ENCODE results near the gene SEM1.
"Not testable (repeated sequence)": the region's sequence is repeated elsewhere in the genome, so short reads cannot be mapped to it uniquely, and the experiment has no call there.

SEM1 gene

DNA sequence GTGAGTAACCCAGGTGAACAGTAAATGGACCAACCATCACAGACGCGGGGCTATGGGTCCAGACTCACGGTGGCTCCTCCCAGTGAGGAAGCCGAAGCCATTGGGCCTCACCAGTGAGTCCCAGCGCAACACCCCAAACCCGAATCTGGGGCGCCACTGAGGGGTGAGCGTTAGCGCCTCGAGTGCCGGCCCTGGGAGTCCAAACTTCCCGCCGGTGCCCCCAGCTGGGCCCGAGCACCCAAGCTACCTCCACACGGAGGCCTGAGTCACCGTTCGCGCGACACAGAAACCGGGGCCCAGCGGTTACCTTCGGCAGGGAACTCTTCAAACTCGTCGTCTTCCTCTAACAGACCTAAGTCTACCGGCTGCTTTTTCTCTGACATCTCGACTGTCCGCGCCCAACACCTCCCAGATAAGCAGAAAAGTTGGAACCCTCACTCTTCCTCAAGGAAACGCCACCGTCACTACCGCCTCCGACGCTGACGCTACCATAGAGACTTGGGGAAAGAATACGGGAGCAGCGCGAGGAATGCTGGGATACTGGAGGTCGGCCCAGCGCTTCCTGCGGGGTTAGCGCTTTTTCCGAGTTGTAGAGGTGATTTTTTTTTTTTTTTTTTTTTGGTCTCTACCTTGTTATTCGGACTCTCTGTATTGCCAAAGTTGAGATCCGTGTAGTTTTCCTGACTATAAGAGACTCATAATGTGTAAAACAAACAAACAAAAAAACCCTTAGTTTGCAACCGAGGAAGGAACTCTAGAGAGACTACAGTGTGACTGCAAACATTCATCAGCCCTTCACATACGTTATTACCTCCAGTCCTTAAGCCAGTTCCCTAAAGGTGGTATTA is at the start of gene SEM1:
TSS of gene SEM1 (minus strand) at position 466 of the 848 bp plus-strand sequence. CDS start at position 383, 83 bp downstream.
- peak; percentile 68 for DNase-seq

GRCh38 chr7:96757880-96758279 is 48.2 kb upstream of the SEM1 start:
- not testable (repeated sequence) for DNase-seq

- DNase-seq = no peak
These were observed 37.8 kb upstream of the SEM1 start for GRCh38 chr7:96747418-96747940.

GRCh38 chr7:96740130-96740529 is 30.5 kb upstream of the SEM1 start:
- DNase-seq = no peak

DNA sequence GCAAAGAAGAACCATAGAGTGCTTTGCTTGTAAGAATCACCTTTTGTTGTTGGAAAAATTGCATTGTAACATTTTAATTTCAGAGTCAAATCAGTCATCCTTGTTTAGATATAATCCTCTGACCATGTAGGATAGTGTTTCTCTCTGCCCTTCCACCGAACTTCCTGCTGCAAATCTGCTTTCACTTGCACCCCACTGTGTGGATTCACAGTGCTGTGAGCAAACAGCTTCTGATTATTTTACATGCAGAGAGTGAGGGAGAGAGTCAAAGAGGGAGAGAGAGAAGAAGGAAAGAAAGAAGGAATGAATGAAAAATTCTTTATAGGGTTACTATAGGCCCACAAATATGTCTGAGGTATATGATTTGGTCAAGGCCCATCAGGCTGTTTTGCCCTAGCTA is 30.0 kb upstream of the SEM1 start:
- DNase-seq = no peak

GRCh38 chr7:96739167-96739566 is 29.5 kb upstream of the SEM1 start:
- DNase-seq = no peak

DNA sequence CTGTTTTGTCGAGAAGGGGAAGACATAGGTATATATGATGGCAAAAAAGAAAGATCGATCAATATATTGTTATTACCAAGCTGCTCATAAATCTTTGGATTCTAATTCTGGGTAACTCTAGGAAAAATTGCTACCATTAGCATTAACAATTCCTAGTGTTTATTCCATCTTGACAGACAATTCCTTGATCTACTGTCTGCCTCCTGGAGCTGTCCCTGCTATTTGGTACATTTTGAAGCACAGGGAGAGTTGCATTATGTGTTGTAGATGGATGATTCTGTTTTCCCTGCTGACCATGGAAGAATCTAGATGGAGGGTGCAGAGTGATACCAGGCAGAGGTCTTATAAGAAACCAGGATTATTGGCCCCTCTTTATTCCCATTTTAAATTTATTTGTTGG is 29.1 kb upstream of the SEM1 start:
- no peak for DNase-seq

- no peak for DNase-seq
These were observed 28.0 kb upstream of the SEM1 start for GRCh38 chr7:96737545-96738050.

- DNase-seq = no peak
These were observed 24.7 kb upstream of the SEM1 start for GRCh38 chr7:96734343-96734742.

DNA sequence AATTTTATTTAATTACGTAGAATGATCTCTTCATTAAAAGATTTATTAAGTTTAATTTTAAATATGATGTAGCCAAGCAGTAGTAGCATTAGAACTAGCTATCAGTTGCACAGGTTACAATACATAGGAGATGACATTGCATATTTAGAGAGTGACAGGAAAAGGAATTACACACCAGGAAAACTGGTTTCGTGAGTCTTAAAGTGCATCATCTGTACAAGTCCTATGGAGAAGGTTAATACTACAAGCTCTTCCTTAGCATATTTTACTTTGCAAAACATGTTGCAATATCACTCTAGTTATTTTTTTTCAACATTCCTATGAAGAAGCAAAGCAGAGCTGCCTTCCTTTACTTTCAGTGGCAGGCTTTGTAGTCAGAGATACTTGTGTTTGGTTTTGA is 20.2 kb upstream of the SEM1 start:
- DNase-seq = no peak

DNA sequence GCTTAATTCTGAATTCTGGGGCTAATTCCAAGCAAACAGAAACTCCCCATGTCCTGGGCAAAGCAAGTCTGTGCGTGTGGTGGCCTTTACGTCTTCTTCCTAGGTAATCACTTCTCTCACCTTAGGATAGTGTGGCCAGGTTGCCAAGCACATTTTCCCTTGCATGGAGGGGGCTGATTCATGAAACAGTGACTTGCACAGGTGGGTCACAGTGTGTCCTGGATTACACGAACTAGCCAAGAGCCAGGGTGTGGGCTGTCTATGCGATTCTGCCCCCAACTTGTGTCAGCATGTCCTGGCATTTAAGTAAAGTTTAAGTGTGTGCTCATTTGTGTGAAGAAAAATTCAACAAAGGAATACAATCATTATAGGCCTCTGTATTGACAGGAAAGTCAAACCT is 18.5 kb upstream of the SEM1 start:
- DNase-seq = no peak

DNA sequence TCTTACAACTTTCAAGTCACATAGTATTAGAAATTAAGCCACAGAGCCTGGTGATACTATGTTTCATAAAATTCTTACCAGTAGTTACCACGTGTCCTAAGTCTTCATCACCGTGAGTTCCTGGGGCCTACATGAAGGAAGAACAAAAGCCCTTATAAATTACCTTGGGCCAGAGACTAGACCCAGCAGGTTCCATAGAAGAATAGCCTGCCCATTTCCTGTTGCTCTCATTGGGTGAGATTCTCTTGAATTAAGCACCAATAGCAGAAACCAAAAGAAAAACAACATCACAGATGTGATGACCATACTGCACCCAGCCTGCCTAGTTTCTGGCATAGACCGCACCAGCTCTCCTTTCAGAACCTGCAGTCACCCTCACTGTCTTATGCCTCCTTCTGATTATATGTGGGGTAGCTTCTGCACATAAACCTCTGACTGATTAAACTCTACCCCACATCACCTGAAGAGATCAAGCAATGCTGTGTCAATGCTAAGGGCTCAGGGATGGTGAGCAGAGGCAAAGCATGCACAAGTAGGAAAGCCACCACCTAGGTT is 18.0 kb upstream of the SEM1 start:
- DNase-seq = no peak

DNA sequence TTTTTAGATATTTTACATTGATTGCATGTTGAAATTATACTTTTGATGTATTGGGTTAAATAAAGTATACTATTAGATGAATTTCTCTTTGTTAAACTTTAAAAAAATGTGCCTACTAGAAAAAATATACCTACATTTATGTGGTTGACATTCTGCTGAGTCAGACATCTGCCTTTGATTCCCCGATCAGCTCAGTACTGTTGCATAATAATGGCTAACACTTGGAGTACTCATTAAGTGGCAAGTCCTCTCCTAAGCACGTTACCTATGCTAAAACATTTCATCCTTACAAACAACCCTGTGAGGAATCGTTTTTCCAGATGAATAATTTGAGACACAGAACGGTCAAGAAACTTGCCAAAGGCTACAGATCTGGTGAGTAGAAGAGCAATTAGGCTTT is 14.0 kb upstream of the SEM1 start:
- no peak for DNase-seq

DNA sequence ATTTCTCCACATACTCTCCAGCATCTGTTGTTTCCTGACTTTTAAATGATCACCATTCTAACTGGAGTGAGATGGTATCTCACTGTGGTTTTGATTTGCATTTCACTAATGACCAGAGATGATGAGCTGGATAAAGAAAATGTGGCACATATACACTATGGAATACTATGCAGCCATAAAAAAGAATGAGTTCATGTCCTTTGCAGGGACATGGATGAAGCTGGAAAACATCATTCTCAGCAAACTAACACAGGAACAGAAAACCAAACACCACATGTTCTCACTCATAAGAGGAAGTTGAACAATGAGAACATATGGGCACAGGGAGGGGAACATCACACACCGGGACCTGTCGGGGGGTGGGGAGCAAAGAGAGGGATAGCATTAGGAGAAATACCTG is 13.3 kb upstream of the SEM1 start:
- not testable (repeated sequence) for DNase-seq

- DNase-seq = no peak
These were observed 11.2 kb upstream of the SEM1 start for GRCh38 chr7:96720843-96721242.

GRCh38 chr7:96719164-96719563 is 9.5 kb upstream of the SEM1 start:
- no peak for DNase-seq

GRCh38 chr7:96718107-96719003 is 8.7 kb upstream of the SEM1 start:
- no peak for DNase-seq

GRCh38 chr7:96713037-96713436 is 3.4 kb upstream of the SEM1 start:
- DNase-seq = no peak

GRCh38 chr7:96710544-96710943 is 898 bp upstream of the SEM1 start:
- no peak for DNase-seq

GRCh38 chr7:96708872-96709271 is 774 bp downstream of the SEM1 start:
- DNase-seq = no peak

DNA sequence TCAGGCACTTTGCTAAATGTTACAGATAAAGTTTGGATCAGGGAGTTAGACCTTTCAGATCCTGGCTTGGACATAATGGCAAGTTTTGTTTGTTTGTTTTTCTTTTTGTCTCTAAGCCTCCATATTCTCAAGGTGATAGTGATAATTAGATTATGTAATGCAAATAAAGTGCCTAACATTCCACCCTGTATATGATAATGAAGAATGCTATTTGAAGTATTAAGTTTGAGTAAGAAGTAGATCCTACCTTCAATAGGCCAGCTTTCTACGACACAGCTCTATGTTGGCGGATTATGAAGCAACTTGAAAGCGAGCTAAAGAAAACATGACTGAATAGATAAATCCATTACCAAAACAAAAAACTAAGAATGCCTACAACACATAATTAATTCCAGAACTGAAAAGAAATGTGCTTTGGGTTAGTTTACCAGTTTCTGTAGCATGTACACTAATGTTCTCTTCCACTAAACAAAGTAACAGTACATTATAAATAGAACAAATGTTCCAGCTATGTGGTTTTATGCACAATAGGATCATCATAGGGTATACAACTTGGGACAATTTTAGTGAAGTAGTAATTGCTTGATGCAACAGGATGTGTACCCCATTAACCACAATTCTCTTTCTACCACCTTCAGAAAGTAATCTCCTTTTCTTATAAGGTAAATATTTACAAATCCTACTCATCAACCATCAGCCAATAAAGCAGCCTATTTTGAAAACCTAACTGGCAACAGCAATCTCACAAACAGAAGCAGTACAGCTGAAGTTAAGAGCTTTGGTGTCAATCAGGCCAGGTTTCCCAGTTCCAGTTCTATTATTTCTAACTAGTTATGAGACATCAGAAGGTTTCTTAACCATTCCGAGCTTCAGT is 1.5 kb downstream of the SEM1 start:
- DNase-seq = no peak

DNA sequence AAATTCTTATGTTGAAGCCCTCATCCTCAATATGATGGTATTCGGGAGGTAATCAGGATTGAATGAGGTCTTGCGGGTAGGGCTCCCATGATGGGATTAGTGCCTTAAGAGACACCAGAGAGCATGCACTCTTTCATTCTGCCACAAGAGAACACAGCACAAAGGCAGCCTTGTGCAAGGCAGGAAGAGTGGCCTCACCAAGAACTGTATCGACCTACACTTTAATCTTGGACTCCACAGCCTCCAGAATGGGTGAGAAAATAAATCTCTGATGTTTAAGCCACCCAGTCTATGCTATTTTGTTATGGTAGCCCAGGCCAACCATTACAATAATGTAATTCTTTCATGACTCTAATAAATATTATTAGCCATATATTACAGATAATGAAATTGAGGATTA is 8.4 kb downstream of the SEM1 start:
- DNase-seq = no peak

All from CD4-positive, alpha-beta T cell treated with Interleukin-21 for 1 hour (primary cell).